ENCODE data around the gene PTGIS.

- TF ChIP-seq POLR2A (IDR thresholded peaks at IDR 0.05) (no peak), CTCF (IDR thresholded peaks at IDR 0.05 in 8 of 11, conservative IDR thresholded peaks at IDR 0.05 in 3 of 11) (no peak), POLR2AphosphoS5 (IDR thresholded peaks at IDR 0.05) (no peak)
Observed at GRCh38 chr20:49477200-49477599, 90.7 kb downstream of the PTGIS start.
